CD14-positive monocyte (primary cell): ENCODE data around the gene CAMK1D. TPM values are rescaled to one million over a fixed set of nuclear protein-coding genes. Genes with fewer than 3 reads are reported as not detected.

ENCODE experiments used
- DNase-seq, 3 donors: peaks; one replicate each; pipeline ENCODE4 v3.0.0-alpha.2; 2011 to 2022
- H2AFZ ChIP-seq: 2 replicates; pipeline ENCODE4 v1.6.0; 2012; ENCODE audit warnings: mild to moderate bottlenecking, low read depth, low read length, inconsistent platforms; ENCODE audit not compliant: insufficient read depth, poor library complexity, severe bottlenecking
- H3K27ac ChIP-seq, 2 donors: 1 replicate in 1 of 2; 2 replicates in 1 of 2; pipeline ENCODE4 v1.5.1; 2012 to 2013; ENCODE audit warnings: low read length in 2 of 2, control low read depth in 1 of 2, inconsistent platforms in 1 of 2, low read depth in 1 of 2, mild to moderate bottlenecking in 1 of 2
- H3K27me3 ChIP-seq, 2 donors: one replicate each; pipeline versions ENCODE4 v1.6.0 to v1.6.1; 2011 to 2013; ENCODE audit warnings: low read length in 2 of 2; ENCODE audit not compliant: control insufficient read depth in 2 of 2, insufficient read depth in 2 of 2
- H3K36me3 ChIP-seq, 2 donors: replicated peaks in 1 of 2; 1 replicate in 1 of 2; 2 replicates in 1 of 2; pipeline versions ENCODE4 v1.5.1 to v1.6.1; 2012 to 2013; ENCODE audit warnings: low read length in 2 of 2, control low read depth in 1 of 2, inconsistent platforms in 1 of 2, mild to moderate bottlenecking in 1 of 2; ENCODE audit not compliant: insufficient read depth in 2 of 2, control insufficient read depth in 1 of 2
- H3K4me1 ChIP-seq, 2 donors: 1 replicate in 1 of 2; 2 replicates in 1 of 2; pipeline versions ENCODE4 v1.5.1 to v1.6.1; 2012 to 2013; ENCODE audit warnings: low read length in 2 of 2, control low read depth in 1 of 2, inconsistent platforms in 1 of 2, mild to moderate bottlenecking in 1 of 2, moderate library complexity in 1 of 2; ENCODE audit not compliant: insufficient read depth in 2 of 2, control insufficient read depth in 1 of 2
- H3K4me2 ChIP-seq: replicated peaks from 2 replicates; pipeline ENCODE3; 2012; ENCODE audit warnings: low read length, moderate library complexity, mild to moderate bottlenecking; ENCODE audit not compliant: poor library complexity, severe bottlenecking; ENCODE audit errors: extremely low read depth
- H3K4me3 ChIP-seq, 3 experiments: fragments of 200-600 bp in 1 of 3; sonication (generic) in 1 of 3; replicated peaks in 1 of 3; 1 replicate in 2 of 3; 2 replicates in 1 of 3; pipeline ENCODE4 v1.5.1; 2011 to 2013; ENCODE audit warnings: low read length in 3 of 3, mild to moderate bottlenecking in 3 of 3, control low read depth in 2 of 3, low read depth in 2 of 3, inconsistent platforms in 1 of 3, moderate library complexity in 1 of 3
- H3K79me2 ChIP-seq: 2 replicates; pipeline ENCODE4 v1.6.0; 2012; ENCODE audit warnings: mild to moderate bottlenecking, control low read depth, inconsistent platforms, low read length, moderate library complexity; ENCODE audit not compliant: insufficient read depth
- H3K9ac ChIP-seq: 2 replicates; pipeline ENCODE4 v1.6.0; 2017; ENCODE audit warnings: low read length, mild to moderate bottlenecking; ENCODE audit not compliant: insufficient read depth, poor library complexity, severe bottlenecking
- H3K9me3 ChIP-seq, 2 donors: replicated peaks in 1 of 2; 1 replicate in 1 of 2; 2 replicates in 1 of 2; pipeline versions ENCODE4 v1.5.1 to v1.6.1; 2012 to 2013; ENCODE audit warnings: low read length in 2 of 2, control low read depth in 1 of 2; ENCODE audit not compliant: control insufficient read depth in 1 of 2, insufficient read depth in 1 of 2
- H4K20me1 ChIP-seq: 2 replicates; pipeline ENCODE4 v1.6.0; 2012; ENCODE audit warnings: mild to moderate bottlenecking, low read length, control low read depth, moderate library complexity; ENCODE audit not compliant: insufficient read depth
- H3K27ac Mint-ChIP-seq, 7 donors: one replicate each; pipeline ENCODE4 v1.8.0; 2020; ENCODE audit warnings: mild to moderate bottlenecking in 7 of 7, mixed read lengths in 7 of 7, moderate library complexity in 6 of 7, inconsistent platforms in 2 of 7
- H3K27me3 Mint-ChIP-seq, 3 donors: one replicate each; pipeline ENCODE4 v1.8.0; 2021 to 2022; ENCODE audit warnings: low read depth in 3 of 3, mild to moderate bottlenecking in 3 of 3, mixed read lengths in 3 of 3, moderate library complexity in 3 of 3, inconsistent platforms in 1 of 3
- H3K36me3 Mint-ChIP-seq, 2 donors: one replicate each; pipeline ENCODE4 v1.8.0; 2020; ENCODE audit warnings: mixed read lengths in 2 of 2, inconsistent platforms in 1 of 2, mild to moderate bottlenecking in 1 of 2
- H3K4me1 Mint-ChIP-seq: one replicate; pipeline ENCODE4 v1.8.0; 2020; ENCODE audit warnings: mild to moderate bottlenecking, mixed read lengths
- H3K4me3 Mint-ChIP-seq, 2 donors: one replicate each; pipeline ENCODE4 v1.8.0; 2020; ENCODE audit warnings: mild to moderate bottlenecking in 2 of 2, mixed read lengths in 2 of 2, moderate library complexity in 1 of 2
- H3K9me3 Mint-ChIP-seq, 7 donors: one replicate each; pipeline ENCODE4 v1.8.0; 2020 to 2022; ENCODE audit warnings: mixed read lengths in 7 of 7, mild to moderate bottlenecking in 6 of 7, moderate library complexity in 6 of 7, inconsistent platforms in 2 of 7
- CTCF ChIP-seq: fragments of 200-600 bp; IDR thresholded peaks from one replicate; pipeline ENCODE4 v1.8.0; 2022; ENCODE audit warnings: antibody characterized with exemption, mild to moderate bottlenecking
- WGBS: methylation state at CpG from one replicate; pipeline ENCODE4 v1.1.5; 2013; ENCODE audit warnings: missing lambda C conversion rate; ENCODE audit not compliant: insufficient coverage; 5-methylcytosine and 5-hydroxymethylcytosine counted together
- intact Hi-C, 2 donors: fragments of 100-400 bp; cut with micrococcal nuclease; formaldehyde crosslinking; loops; one replicate each; pipeline versions ENCODE4 v1.15.0 to v1.15.1; 2023
- polyA plus RNA-seq, 3 donors: library from polyadenylated mRNA; depleted of rRNA in 1 of 3; unstranded in 2 of 3; stranded (reverse) in 1 of 3; fragments of 300-500 nt in 2 of 3; fragments of >200 nt in 1 of 3; fragmentation: Illumina TruSeq in 2 of 3; gene quantifications; 1 replicate in 2 of 3; 2 replicates in 1 of 3; pipeline ENCODE4 v1.2.3, GENCODE V29; 2012 to 2021

The CAMK1D gene
- polyA plus RNA-seq, 3 donors = 6.7 to 11.8 (median 7.1) TPM

- Histone ChIP-seq H3K4me1 (no peaks in the 10 kb centered on the region), H3K9me3 (no peaks in the 10 kb centered on the region), H3K79me2 (no peaks in the 10 kb centered on the region), H3K27me3 (no peaks in the 10 kb centered on the region), H3K4me2 (no peak overlapping the region), H3K4me3 (no peak overlapping the region), H3K9ac (no peak overlapping the region), H3K36me3 (no peaks in the 10 kb centered on the region), H2AFZ (no peak overlapping the region), H3K27ac (no peak overlapping the region), H4K20me1 (peaks cover 27% of the 10 kb centered on the region)
- TF ChIP-seq CTCF = no peak
- no peak for DNase-seq
- no CpG with 5 or more reads among the region's 2 CpGs for WGBS
- Mint-ChIP-seq H3K27ac (no peak overlapping the region), H3K4me3 (no peak overlapping the region), H3K36me3 (peaks cover 0 to 2% of the 10 kb centered on the region in 2 donors), H3K4me1 (no peaks in the 10 kb centered on the region), H3K9me3 (peaks cover 0 to 3% (median 0%) of the 10 kb centered on the region in 7 donors), H3K27me3 (peaks cover 0 to 2% (median 0%) of the 10 kb centered on the region in 3 donors)
- intact Hi-C loops = no loop called here
Measured at GRCh38 chr10:12628153-12628552, 278.8 kb downstream of the CAMK1D start.

GRCh38 chr10:12628964-12629766 lies 279.8 kb downstream of the CAMK1D start:
- H3K27me3 Mint-ChIP-seq = peaks cover 0 to 2% (median 0%) of the 10 kb centered on the region in 3 donors
- peaks cover 0 to 3% (median 0%) of the 10 kb centered on the region in 7 donors for H3K9me3 Mint-ChIP-seq
- H3K4me2 ChIP-seq = no peak overlapping the region
- no peak overlapping the region for H3K9ac ChIP-seq
- H3K27me3 ChIP-seq = no peaks in the 10 kb centered on the region
- no peaks in the 10 kb centered on the region for H3K79me2 ChIP-seq
- peaks cover under 1% of the 10 kb centered on the region for H3K4me1 Mint-ChIP-seq
- H3K27ac ChIP-seq = no peak overlapping the region
- no peak for DNase-seq
- no peak overlapping the region for H3K4me3 ChIP-seq
- H4K20me1 ChIP-seq = peaks cover 34% of the 10 kb centered on the region
- H3K36me3 ChIP-seq = no peaks in the 10 kb centered on the region
- no peaks in the 10 kb centered on the region for H3K4me1 ChIP-seq
- intact Hi-C loops = no loop called here
- WGBS = no CpG with 5 or more reads among the region's 10 CpGs
- no peaks in the 10 kb centered on the region for H3K9me3 ChIP-seq
- peaks cover 0 to 2% of the 10 kb centered on the region in 2 donors for H3K36me3 Mint-ChIP-seq
- TF ChIP-seq CTCF = no peak
- H2AFZ ChIP-seq = no peak overlapping the region
- H3K4me3 Mint-ChIP-seq = no peak overlapping the region
- no peak overlapping the region for H3K27ac Mint-ChIP-seq
